Stimulated activated naive B cell treated with anti-CD40 and anti-IgM and Interleukin-4, amounts not matched to agents 10 μg/mL and 1 μg/mL and 100 μg/mL, for 72 hours (primary cell): Measurements from ENCODE around the gene APPL2.
"Not testable (repeated sequence)": the region's sequence is repeated elsewhere in the genome, so short reads cannot be mapped to it uniquely, and the experiment has no call there.

ENCODE experiments used
- ATAC-seq, 2 donors: fragments of 150-1000 bp; cut with Tn5 transposase; replicated peaks; 2 replicates each; pipeline ENCODE4 v1.10.0; 2021; ENCODE audit warnings: moderate library complexity in 1 of 2
- DNase-seq: peaks from one replicate; pipeline ENCODE4 v3.0.0; 2021
- H3K27ac Mint-ChIP-seq: one replicate; pipeline ENCODE4 v1.8.0; 2022; ENCODE audit warnings: mild to moderate bottlenecking, mixed read lengths
- H3K27me3 Mint-ChIP-seq, 2 donors: one replicate each; pipeline ENCODE4 v1.8.0; 2022; ENCODE audit warnings: mixed read lengths in 2 of 2
- H3K36me3 Mint-ChIP-seq, 2 donors: one replicate each; pipeline ENCODE4 v1.8.0; 2022; ENCODE audit warnings: mixed read lengths in 2 of 2, mild to moderate bottlenecking in 1 of 2
- H3K4me1 Mint-ChIP-seq, 2 donors: one replicate each; pipeline ENCODE4 v1.8.0; 2022; ENCODE audit warnings: mixed read lengths in 2 of 2, mild to moderate bottlenecking in 1 of 2
- H3K4me3 Mint-ChIP-seq, 2 donors: one replicate each; pipeline ENCODE4 v1.8.0; 2022; ENCODE audit warnings: mild to moderate bottlenecking in 2 of 2, mixed read lengths in 2 of 2, moderate library complexity in 1 of 2
- H3K9me3 Mint-ChIP-seq, 2 donors: one replicate each; pipeline ENCODE4 v1.8.0; 2022; ENCODE audit warnings: mixed read lengths in 2 of 2, mild to moderate bottlenecking in 1 of 2

APPL2 gene

GRCh38 chr12:105267711-105268110 is 31.7 kb upstream of the APPL2 start:
- Mint-ChIP-seq H3K27ac (no peak overlapping the region), H3K36me3 (no peaks in the 10 kb centered on the region), H3K27me3 (peaks cover 16 to 25% of the 10 kb centered on the region in 2 donors), H3K4me3 (no peak overlapping the region), H3K4me1 (no peaks in the 10 kb centered on the region), H3K9me3 (no peaks in the 10 kb centered on the region)
- ATAC-seq, result no peak
- DNase-seq, result no peak

GRCh38 chr12:105264771-105265170 is 28.8 kb upstream of the APPL2 start:
- Mint-ChIP-seq H3K27ac (no peak overlapping the region), H3K4me1 (peaks cover 3 to 4% of the 10 kb centered on the region in 2 donors), H3K27me3 (peaks cover 22 to 28% of the 10 kb centered on the region in 2 donors), H3K4me3 (no peak overlapping the region), H3K36me3 (no peaks in the 10 kb centered on the region), H3K9me3 (peaks cover 1 to 2% of the 10 kb centered on the region in 2 donors)
- DNase-seq (no peak), ATAC-seq (no peak)

- no peaks in the 10 kb centered on the region for H3K36me3 Mint-ChIP-seq
- DNase-seq (no peak), ATAC-seq (no peak)
- no peak overlapping the region for H3K27ac Mint-ChIP-seq
- peaks cover 22 to 28% of the 10 kb centered on the region in 2 donors for H3K27me3 Mint-ChIP-seq
- peaks cover 1 to 3% of the 10 kb centered on the region in 2 donors for H3K9me3 Mint-ChIP-seq
- H3K4me1 Mint-ChIP-seq, result peaks cover 3 to 4% of the 10 kb centered on the region in 2 donors
- H3K4me3 Mint-ChIP-seq, result no peak overlapping the region
These were observed 26.6 kb upstream of the APPL2 start for GRCh38 chr12:105262461-105263184.

- DNase-seq (no peak), ATAC-seq (peak; percentile 42 to 59)
- Mint-ChIP-seq H3K9me3 (peaks cover 10 to 13% of the 10 kb centered on the region in 2 donors), H3K36me3 (peaks cover 1 to 5% of the 10 kb centered on the region in 2 donors), H3K27ac (no peak overlapping the region), H3K4me1 (peaks cover 5 to 7% of the 10 kb centered on the region in 2 donors), H3K4me3 (no peak overlapping the region), H3K27me3 (peaks cover 22 to 28% of the 10 kb centered on the region in 2 donors)
These were observed 25.0 kb upstream of the APPL2 start for GRCh38 chr12:105261010-105261409.

GRCh38 chr12:105259226-105259625 is 23.3 kb upstream of the APPL2 start:
- no peak for ATAC-seq
- Mint-ChIP-seq H3K27me3 (peaks cover 16 to 19% of the 10 kb centered on the region in 2 donors), H3K9me3 (peaks cover 12 to 15% of the 10 kb centered on the region in 2 donors), H3K4me1 (peaks cover 8 to 10% of the 10 kb centered on the region in 2 donors), H3K27ac (no peak overlapping the region), H3K36me3 (peaks cover 3 to 5% of the 10 kb centered on the region in 2 donors), H3K4me3 (no peak overlapping the region)
- no peak for DNase-seq

- DNase-seq, result no peak
- no peak overlapping the region for H3K27ac Mint-ChIP-seq
- peaks cover 4 to 5% of the 10 kb centered on the region in 2 donors for H3K27me3 Mint-ChIP-seq
- no peak overlapping the region for H3K4me3 Mint-ChIP-seq
- peaks cover 3 to 5% of the 10 kb centered on the region in 2 donors for H3K36me3 Mint-ChIP-seq
- ATAC-seq, result no peak
- peaks cover 8 to 10% of the 10 kb centered on the region in 2 donors for H3K4me1 Mint-ChIP-seq
- peaks cover 12 to 15% of the 10 kb centered on the region in 2 donors for H3K9me3 Mint-ChIP-seq
These were observed 21.4 kb upstream of the APPL2 start for GRCh38 chr12:105257321-105257728.

GRCh38 chr12:105256921-105257320 is 20.9 kb upstream of the APPL2 start:
- H3K36me3 Mint-ChIP-seq, result peaks cover 3 to 5% of the 10 kb centered on the region in 2 donors
- H3K27ac Mint-ChIP-seq, result no peak overlapping the region
- ATAC-seq (no peak), DNase-seq (no peak)
- H3K4me3 Mint-ChIP-seq, result no peak overlapping the region
- peaks cover 8 to 10% of the 10 kb centered on the region in 2 donors for H3K4me1 Mint-ChIP-seq
- H3K9me3 Mint-ChIP-seq, result peaks cover 12 to 15% of the 10 kb centered on the region in 2 donors
- H3K27me3 Mint-ChIP-seq, result peaks cover 0 to 1% of the 10 kb centered on the region in 2 donors

GRCh38 chr12:105256431-105256830 is 20.5 kb upstream of the APPL2 start:
- H3K27me3 Mint-ChIP-seq, H3K4me3 Mint-ChIP-seq, DNase-seq, H3K4me1 Mint-ChIP-seq, H3K36me3 Mint-ChIP-seq, H3K27ac Mint-ChIP-seq, ATAC-seq: not testable (repeated sequence)
- H3K9me3 Mint-ChIP-seq, result peaks cover 12 to 15% of the 10 kb centered on the region in 2 donors

- Mint-ChIP-seq H3K36me3 (peaks cover 3 to 5% of the 10 kb centered on the region in 2 donors), H3K4me1 (peaks cover 8 to 10% of the 10 kb centered on the region in 2 donors), H3K4me3 (no peak overlapping the region), H3K9me3 (peaks cover 12 to 15% of the 10 kb centered on the region in 2 donors), H3K27ac (no peak overlapping the region), H3K27me3 (no peaks in the 10 kb centered on the region)
- DNase-seq (no peak), ATAC-seq (no peak)
These were observed 20.0 kb upstream of the APPL2 start for GRCh38 chr12:105256011-105256410.

- Mint-ChIP-seq H3K4me1 (peaks cover 5 to 6% of the 10 kb centered on the region in 2 donors), H3K27me3 (no peaks in the 10 kb centered on the region), H3K27ac (no peak overlapping the region), H3K36me3 (peaks cover 3 to 5% of the 10 kb centered on the region in 2 donors), H3K9me3 (peaks cover 10 to 12% of the 10 kb centered on the region in 2 donors), H3K4me3 (no peak overlapping the region)
- no peak for DNase-seq
- no peak for ATAC-seq
These were observed 18.0 kb upstream of the APPL2 start for GRCh38 chr12:105253866-105254513.

- no peak overlapping the region for H3K4me3 Mint-ChIP-seq
- peaks cover 10 to 12% of the 10 kb centered on the region in 2 donors for H3K9me3 Mint-ChIP-seq
- peaks cover 5 to 6% of the 10 kb centered on the region in 2 donors for H3K4me1 Mint-ChIP-seq
- DNase-seq, result no peak
- peaks cover 3 to 5% of the 10 kb centered on the region in 2 donors for H3K36me3 Mint-ChIP-seq
- no peak for ATAC-seq
- H3K27me3 Mint-ChIP-seq, result peaks cover 0 to 4% of the 10 kb centered on the region in 2 donors
- no peak overlapping the region for H3K27ac Mint-ChIP-seq
These were observed 16.9 kb upstream of the APPL2 start for GRCh38 chr12:105252901-105253300.

- ATAC-seq, H3K9me3 Mint-ChIP-seq, H3K36me3 Mint-ChIP-seq, DNase-seq, H3K4me3 Mint-ChIP-seq, H3K4me1 Mint-ChIP-seq, H3K27ac Mint-ChIP-seq: not testable (repeated sequence)
- peaks cover 17 to 19% of the 10 kb centered on the region in 2 donors for H3K27me3 Mint-ChIP-seq
These were observed 9.9 kb upstream of the APPL2 start for GRCh38 chr12:105245776-105246427.

GRCh38 chr12:105245291-105245690 is 9.3 kb upstream of the APPL2 start:
- ATAC-seq, result no peak
- no peaks in the 10 kb centered on the region for H3K36me3 Mint-ChIP-seq
- no peak overlapping the region for H3K27ac Mint-ChIP-seq
- DNase-seq, result no peak
- H3K4me3 Mint-ChIP-seq, result no peak overlapping the region
- H3K9me3 Mint-ChIP-seq, result peaks cover 0 to 4% of the 10 kb centered on the region in 2 donors
- H3K4me1 Mint-ChIP-seq, result no peaks in the 10 kb centered on the region
- peaks cover 17 to 19% of the 10 kb centered on the region in 2 donors for H3K27me3 Mint-ChIP-seq

GRCh38 chr12:105240228-105240627 is 4.3 kb upstream of the APPL2 start:
- ATAC-seq, result no peak
- DNase-seq, result no peak
- peaks cover 7 to 10% of the 10 kb centered on the region in 2 donors for H3K4me1 Mint-ChIP-seq
- H3K27ac Mint-ChIP-seq, result no peak overlapping the region
- H3K9me3 Mint-ChIP-seq, result peaks cover 0 to 2% of the 10 kb centered on the region in 2 donors
- H3K4me3 Mint-ChIP-seq, result no peak overlapping the region
- peaks cover 3 to 5% of the 10 kb centered on the region in 2 donors for H3K27me3 Mint-ChIP-seq
- no peaks in the 10 kb centered on the region for H3K36me3 Mint-ChIP-seq
